Measurements from ENCODE around the gene GBA3. TPM values are rescaled to one million over a fixed set of nuclear protein-coding genes. Genes with fewer than 3 reads are reported as not detected.

The GBA3 gene
- total RNA-seq, 1 experiment from 2014 or later: 0.09 TPM

DNA sequence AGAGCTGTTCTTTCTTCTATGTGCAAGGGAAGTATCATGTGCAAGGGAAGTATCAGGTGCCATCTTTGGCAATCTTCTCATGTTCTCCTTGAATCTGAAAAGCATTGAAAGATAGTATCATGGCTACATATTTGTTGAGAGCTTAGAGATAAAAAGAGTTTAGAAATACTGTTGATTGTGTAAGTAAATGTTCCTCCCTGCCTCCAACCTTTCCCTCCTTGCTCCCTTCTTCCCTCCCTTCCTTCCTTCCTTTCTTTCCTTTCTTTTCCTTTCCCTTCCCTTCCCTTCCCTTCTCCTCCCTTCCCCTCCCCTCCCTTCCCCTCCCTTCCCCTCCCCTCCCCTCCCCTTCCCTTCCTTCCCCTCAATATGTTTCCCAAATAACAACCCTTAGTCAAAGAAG lies 108.7 kb downstream of the GBA3 start (continued):
- TF ChIP-seq, protein P1, sequence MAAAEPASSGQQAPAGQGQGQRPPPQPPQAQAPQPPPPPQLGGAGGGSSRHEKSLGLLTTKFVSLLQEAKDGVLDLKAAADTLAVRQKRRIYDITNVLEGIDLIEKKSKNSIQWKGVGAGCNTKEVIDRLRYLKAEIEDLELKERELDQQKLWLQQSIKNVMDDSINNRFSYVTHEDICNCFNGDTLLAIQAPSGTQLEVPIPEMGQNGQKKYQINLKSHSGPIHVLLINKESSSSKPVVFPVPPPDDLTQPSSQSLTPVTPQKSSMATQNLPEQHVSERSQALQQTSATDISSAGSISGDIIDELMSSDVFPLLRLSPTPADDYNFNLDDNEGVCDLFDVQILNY (CRISPR knock-in tag; IDR thresholded peaks at IDR 0.05): no peak
- TF ChIP-seq SMAD3 (CRISPR knock-in tag; IDR thresholded peaks at IDR 0.05; ENCODE audit: borderline replicate concordance): no peak
- TF ChIP-seq GTF2I (CRISPR knock-in tag; conservative IDR thresholded peaks at IDR 0.05): no peak
- TF ChIP-seq ZBTB21 (CRISPR knock-in tag; IDR thresholded peaks at IDR 0.05; ENCODE audit: borderline replicate concordance): no peak
- TF ChIP-seq ZNF219 (CRISPR knock-in tag; IDR thresholded peaks at IDR 0.05; ENCODE audit: borderline replicate concordance): no peak
- TF ChIP-seq USF2 (CRISPR knock-in tag; IDR thresholded peaks at IDR 0.05): no peak
- TF ChIP-seq FOXJ3 (CRISPR knock-in tag; IDR thresholded peaks at IDR 0.05; ENCODE audit: borderline replicate concordance): no peak

- H3K27me3 Mint-ChIP-seq (ENCODE audit: low read depth): no peaks in the 10 kb centered on the region
- H3K27ac Mint-ChIP-seq: no peak overlapping the region
- H3K4me1 Mint-ChIP-seq: no peaks in the 10 kb centered on the region
- TF ChIP-seq TP53 (CRISPR knock-in tag; IDR thresholded peaks at IDR 0.05): no peak
- no peak for TF ChIP-seq ZNF138 (CRISPR knock-in tag; conservative IDR thresholded peaks at IDR 0.05)
- TF ChIP-seq, protein P2, sequence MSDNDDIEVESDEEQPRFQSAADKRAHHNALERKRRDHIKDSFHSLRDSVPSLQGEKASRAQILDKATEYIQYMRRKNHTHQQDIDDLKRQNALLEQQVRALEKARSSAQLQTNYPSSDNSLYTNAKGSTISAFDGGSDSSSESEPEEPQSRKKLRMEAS (CRISPR knock-in tag; IDR thresholded peaks at IDR 0.05): no peak
- TF ChIP-seq RORB (CRISPR knock-in tag; IDR thresholded peaks at IDR 0.05): no peak
- TF ChIP-seq PRRX2 (CRISPR knock-in tag; IDR thresholded peaks at IDR 0.05): no peak
- H3K4me3 Mint-ChIP-seq: no peak overlapping the region
- H3K36me3 Mint-ChIP-seq: no peaks in the 10 kb centered on the region
- ChIA-PET POLR2A (no interaction called here), CTCF (no interaction called here)
- no peaks in the 10 kb centered on the region for H3K9me3 Mint-ChIP-seq
- DNase-seq (ENCODE audit: low spot score) (no peak), ATAC-seq (no peak)
Observed at GRCh38 chr4:22802876-22803275, 110.1 kb downstream of the GBA3 start.

DNA sequence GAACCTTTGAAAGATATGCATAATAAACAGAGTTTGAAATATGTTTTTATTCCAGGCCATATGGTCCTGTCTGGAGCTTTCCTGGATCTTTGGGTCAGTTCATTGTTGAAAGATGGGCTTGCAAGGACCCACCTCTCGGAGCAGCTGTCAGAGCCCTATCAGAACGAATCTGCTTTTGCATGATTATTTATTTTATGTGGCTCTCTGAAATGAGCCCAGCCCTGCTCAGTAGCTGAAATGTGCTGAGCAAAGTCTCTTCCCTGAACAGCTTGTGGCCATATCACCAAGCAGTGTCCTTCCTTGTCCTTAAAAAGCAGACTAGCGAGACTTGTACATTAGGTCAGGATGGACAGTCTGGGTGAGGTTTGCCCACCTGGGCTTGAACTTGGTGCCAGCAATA lies 110.8 kb downstream of the GBA3 start:
- no peaks in the 10 kb centered on the region for H3K4me1 Mint-ChIP-seq
- DNase-seq (ENCODE audit: low spot score) (no peak), ATAC-seq (no peak)
- ChIA-PET POLR2A (no interaction called here), CTCF (no interaction called here)
- no peak overlapping the region for H3K4me3 Mint-ChIP-seq
- no peak overlapping the region for H3K27ac Mint-ChIP-seq
- no peaks in the 10 kb centered on the region for H3K36me3 Mint-ChIP-seq
- H3K9me3 Mint-ChIP-seq: no peaks in the 10 kb centered on the region
- H3K27me3 Mint-ChIP-seq (ENCODE audit: low read depth): no peaks in the 10 kb centered on the region
- no peak for TF ChIP-seq GABPB1 (CRISPR knock-in tag; IDR thresholded peaks at IDR 0.05)
- TF ChIP-seq, protein P3, sequence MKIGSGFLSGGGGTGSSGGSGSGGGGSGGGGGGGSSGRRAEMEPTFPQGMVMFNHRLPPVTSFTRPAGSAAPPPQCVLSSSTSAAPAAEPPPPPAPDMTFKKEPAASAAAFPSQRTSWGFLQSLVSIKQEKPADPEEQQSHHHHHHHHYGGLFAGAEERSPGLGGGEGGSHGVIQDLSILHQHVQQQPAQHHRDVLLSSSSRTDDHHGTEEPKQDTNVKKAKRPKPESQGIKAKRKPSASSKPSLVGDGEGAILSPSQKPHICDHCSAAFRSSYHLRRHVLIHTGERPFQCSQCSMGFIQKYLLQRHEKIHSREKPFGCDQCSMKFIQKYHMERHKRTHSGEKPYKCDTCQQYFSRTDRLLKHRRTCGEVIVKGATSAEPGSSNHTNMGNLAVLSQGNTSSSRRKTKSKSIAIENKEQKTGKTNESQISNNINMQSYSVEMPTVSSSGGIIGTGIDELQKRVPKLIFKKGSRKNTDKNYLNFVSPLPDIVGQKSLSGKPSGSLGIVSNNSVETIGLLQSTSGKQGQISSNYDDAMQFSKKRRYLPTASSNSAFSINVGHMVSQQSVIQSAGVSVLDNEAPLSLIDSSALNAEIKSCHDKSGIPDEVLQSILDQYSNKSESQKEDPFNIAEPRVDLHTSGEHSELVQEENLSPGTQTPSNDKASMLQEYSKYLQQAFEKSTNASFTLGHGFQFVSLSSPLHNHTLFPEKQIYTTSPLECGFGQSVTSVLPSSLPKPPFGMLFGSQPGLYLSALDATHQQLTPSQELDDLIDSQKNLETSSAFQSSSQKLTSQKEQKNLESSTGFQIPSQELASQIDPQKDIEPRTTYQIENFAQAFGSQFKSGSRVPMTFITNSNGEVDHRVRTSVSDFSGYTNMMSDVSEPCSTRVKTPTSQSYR (CRISPR knock-in tag; IDR thresholded peaks at IDR 0.05): no peak
- no peak for TF ChIP-seq STAT6 (CRISPR knock-in tag; conservative IDR thresholded peaks at IDR 0.05; ENCODE audit: low read depth)
- no peak for TF ChIP-seq CTCF (IDR thresholded peaks at IDR 0.05)
- TF ChIP-seq, protein P4, sequence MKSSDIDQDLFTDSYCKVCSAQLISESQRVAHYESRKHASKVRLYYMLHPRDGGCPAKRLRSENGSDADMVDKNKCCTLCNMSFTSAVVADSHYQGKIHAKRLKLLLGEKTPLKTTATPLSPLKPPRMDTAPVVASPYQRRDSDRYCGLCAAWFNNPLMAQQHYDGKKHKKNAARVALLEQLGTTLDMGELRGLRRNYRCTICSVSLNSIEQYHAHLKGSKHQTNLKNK (CRISPR knock-in tag; IDR thresholded peaks at IDR 0.05): no peak
- no peak for TF ChIP-seq JUN (CRISPR knock-in tag; IDR thresholded peaks at IDR 0.05)
- TF ChIP-seq, protein P5, sequence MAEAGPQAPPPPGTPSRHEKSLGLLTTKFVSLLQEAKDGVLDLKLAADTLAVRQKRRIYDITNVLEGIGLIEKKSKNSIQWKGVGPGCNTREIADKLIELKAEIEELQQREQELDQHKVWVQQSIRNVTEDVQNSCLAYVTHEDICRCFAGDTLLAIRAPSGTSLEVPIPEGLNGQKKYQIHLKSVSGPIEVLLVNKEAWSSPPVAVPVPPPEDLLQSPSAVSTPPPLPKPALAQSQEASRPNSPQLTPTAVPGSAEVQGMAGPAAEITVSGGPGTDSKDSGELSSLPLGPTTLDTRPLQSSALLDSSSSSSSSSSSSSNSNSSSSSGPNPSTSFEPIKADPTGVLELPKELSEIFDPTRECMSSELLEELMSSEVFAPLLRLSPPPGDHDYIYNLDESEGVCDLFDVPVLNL (CRISPR knock-in tag; IDR thresholded peaks at IDR 0.05; ENCODE audit: borderline replicate concordance, low read depth): no peak
- no peak for TF ChIP-seq E2F1 (CRISPR knock-in tag; IDR thresholded peaks at IDR 0.05)
- TF ChIP-seq ESRRA (CRISPR knock-in tag; IDR thresholded peaks at IDR 0.05; ENCODE audit: borderline replicate concordance): no peak

All from WTC11 (cell line).